NCI-H187 (cell line): ENCODE data around the gene HIGD2A.
A peak's percentile ranks its signal among the peaks of the same experiment; 100 is the strongest.

Experiments
- DNase-seq, 2 experiments: peaks; one replicate each; lab custom pipeline; 2025; lab: John Stamatoyannopoulos, UW

Gene HIGD2A

DNA sequence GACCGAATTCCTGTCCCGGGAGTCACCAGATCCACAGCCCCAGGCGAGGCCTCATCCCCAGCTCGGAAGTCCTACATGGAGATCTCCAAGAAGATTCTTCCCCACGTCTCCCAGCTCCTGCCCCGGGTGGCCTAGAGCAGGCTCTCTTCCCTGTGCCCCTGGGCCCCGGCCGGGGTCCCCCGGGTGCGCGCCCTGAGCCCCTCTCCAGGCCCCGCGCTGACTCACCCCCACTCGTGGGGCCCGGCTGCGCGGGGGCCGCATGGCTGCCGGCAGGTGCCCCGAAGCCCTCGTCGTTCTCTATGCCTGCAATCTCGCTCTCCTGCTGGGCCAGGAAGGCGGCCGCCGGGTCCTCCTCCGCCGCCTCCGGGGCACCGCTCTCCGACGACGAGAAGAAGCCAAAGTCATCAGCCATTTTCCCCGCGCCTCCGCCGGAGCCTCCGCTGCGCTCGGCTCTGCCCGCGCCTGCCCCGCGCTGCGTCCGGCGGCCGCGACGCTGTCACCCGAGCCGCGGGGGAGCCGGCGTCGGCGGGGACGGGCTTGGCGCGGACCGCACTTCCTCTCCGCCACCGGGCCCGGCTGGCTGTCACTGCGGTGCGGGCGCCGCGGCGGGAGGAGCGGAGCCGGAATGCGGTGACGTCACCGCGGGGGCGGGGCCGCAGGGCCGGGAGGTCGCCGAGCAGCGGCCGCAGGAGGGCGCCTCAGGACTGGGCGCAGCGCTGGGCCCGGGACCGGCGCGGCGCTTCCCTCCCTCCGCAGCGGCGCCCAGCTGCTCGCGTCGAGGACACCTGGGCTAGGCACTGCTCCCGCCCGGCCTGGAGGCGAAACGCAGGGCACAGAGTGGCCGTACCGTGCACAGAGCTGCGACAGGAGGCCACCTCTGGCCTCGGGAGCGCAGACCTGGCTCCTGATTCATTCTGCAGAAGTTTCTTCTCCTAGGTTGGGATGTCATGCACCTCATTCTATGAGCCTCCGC, 27.7 kb downstream of the HIGD2A start, which contains the start of gene CLTB:
CLTB (minus strand) TSS at position 588 of the 973 bp plus-strand sequence; CDS start at position 412, 176 bp downstream.
- peak; percentile 58 to 63 for DNase-seq

DNA sequence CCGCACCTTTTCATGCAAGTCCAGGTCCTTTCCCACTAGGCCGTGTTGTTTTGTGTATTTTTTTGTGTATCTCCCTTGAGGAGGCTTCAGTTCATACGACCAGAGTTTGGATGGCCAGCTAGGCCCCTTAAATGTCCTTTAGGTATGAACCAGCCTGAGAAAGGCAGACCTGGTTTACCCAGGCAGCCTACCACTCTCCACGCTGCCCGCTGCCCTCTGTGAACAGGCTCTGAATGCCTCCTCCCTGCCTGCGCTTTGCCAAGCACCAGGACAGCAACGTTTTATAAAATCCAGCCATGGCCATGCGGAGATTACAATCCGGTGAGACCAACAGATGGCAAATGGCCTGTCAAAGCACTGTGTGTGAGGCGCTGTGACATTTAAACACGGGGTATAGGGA, 28.4 kb downstream of the HIGD2A start:
- DNase-seq, result no peak

DNA sequence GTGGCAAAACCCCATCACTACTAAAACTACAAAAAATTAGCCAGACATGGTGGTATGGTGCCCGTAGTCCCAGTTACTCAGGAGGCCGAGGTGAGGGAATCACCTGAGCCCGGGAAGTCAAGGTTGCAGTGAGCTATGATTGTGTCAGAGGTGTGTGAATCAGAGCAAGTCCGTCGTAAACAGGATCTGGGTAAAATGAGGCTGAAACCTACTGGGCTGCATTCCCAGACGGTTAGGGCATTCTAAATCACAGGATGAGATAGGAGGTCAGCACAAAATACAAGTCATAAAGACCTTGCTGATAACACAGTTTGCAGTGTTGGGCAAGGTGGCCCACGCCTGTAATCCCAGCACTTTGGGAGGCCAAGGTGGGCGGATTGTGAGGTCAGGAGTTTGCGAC, 29.7 kb downstream of the HIGD2A start:
- DNase-seq, result no peak

DNA sequence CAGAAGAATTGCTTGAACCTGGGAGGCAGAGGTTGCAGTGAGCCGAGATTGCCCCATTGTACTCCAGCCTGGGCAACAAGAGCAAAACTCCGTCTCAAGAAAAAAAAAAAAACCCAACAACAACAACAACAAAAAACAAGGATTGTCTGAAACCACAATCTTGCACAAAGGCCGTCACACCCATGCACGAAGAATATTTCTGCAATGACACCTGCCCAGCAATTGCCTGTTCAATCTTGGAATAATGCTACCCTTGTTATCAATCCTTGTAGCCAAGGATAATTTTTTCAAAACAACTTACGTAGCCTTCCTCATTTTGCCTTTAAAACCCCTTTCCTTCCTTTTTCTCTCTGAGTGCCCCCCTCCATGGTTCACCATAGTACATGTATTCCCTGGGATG, 31.5 kb downstream of the HIGD2A start:
- no peak for DNase-seq

DNA sequence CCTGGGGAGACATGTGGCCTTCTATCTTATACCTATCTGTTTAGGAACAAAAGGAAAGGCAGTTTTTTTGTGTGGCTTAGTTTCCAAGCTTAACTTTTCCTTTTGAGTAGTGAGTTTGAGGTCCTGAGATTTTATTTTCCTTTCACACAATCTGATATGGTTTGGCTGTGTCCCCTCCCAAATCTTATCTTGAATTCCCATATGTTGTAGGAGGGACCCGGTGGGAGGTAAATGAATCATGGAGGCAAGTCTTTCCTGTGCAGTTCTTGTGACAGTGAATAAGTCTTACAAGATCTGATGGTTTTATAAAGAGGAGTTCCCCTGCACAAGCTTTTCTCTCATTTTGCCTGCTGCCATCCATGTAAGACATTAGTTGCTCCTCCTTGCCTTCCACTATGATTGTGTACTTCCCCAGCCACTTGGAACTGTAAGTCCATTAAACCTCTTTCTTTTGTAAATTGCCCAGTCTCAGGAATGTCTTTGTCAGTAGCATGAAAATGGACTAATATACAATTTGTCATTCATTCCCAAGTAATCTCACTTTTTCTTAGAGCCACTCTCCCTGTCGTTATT, 32.5 kb downstream of the HIGD2A start:
- DNase-seq, result no peak

DNA sequence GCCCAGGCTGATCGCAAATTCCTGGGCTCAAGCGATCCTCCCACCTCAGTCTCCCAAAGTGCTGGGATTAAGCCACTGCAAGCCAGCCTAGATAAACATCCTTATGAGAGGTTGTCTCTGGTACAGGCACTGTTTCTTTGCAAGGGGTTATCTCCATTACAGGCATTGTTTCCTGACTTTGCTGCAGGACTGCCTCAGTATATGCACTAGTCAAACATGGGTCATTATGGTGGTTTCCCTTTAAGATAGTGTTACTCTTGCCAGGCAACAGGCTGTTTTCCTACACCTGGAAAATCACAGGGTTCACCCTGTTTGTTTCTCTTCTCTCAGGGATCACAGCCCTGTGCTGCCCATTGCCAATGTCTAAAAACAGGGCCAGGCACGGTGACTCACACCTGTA, 35.6 kb downstream of the HIGD2A start:
- DNase-seq, result no peak

DNA sequence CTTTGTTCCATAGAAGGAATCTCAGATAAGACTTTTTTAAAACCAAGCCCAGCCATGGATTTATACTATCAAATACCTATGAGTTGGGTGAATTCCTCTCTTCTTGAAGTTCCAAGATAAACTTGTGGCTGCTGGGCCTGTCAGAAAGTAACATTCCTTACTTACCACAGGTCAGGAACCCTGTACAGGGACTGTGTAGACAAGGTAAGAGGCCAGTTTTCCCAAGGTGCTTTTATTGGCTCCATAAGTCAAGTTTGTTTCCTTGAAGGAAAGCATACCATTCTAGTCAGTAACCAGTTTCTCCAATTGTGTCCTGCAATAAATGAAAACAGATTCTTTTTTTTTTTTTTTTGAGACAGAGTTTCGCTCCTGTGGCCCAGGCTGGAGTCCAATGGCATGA, 36.6 kb downstream of the HIGD2A start:
- DNase-seq, result no peak

DNA sequence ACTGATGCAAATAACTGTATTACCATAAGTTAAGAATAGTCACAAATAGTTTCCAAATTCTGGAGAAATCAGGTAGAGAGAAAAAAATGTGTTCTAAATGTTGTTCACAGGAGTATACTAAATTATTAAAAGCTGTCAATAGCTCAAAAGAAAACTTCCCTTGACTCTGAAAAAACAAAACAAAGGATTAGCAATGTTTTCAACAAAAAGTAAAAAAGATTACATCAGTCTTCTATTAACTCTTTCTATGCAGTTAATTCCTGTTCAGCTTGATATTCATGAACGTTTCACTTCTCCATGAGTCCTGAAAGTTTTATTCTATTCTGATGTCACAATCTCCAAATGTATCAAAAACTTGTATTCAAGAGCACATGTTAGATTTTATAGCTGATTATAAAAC, 37.2 kb downstream of the HIGD2A start:
- no peak for DNase-seq

DNA sequence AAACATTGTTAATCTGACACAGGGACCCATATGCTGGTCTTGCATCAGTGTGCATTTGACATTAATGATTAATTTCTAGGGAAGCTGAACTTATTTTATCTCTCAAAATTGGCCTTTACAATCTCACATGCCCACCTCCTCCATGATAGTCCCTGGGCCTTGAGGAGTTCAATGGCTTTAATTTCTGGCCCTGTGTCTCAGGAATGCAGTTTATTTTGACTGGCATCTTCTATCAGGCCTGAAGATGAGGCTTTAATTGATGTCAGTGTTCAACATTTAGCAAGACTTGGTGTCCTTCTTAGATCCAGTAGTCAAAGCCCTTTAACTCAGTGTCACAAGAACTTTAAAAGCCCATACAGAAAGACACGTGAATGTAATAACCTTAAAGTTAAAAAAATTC, 38.3 kb downstream of the HIGD2A start:
- DNase-seq, result no peak

DNA sequence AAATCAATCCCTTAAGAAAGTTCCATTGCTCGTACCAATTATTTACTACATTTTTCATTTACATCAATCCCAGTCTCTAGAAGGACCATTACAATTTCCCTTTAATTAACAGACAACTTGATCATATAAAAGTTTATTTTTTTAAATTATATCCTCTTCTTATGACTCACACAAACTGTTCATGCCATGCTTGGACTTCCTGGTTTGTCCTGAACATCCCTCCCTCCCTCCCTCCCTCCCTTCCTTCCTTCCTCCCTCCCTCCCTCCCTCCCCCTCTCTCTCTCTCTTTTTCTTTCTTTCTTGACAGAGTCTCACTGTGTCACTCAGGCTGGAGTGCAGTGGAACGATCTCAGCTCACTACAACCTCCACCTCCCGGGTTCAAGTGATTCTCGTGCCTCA, 39.4 kb downstream of the HIGD2A start:
- DNase-seq, result no peak

DNA sequence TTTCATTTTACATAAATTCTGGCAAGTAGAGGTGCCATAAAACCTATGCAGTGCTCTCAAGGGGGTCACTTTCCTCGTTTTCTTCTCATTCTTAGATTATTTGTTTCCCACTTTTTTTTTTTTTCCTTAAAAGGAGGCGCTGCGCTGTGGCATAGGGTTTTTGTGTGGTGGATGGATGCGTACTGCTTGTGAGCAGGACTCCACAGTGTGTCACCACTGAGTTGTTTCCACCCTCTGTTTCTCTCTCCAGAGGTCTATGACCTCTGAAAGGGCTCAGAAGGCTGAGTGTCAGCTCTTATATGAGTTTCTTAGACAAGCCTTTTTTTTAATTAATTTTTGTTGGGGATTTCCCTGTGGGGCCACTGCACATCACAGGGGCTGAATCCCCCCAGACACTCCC, 41.4 kb downstream of the HIGD2A start:
- no peak for DNase-seq

DNA sequence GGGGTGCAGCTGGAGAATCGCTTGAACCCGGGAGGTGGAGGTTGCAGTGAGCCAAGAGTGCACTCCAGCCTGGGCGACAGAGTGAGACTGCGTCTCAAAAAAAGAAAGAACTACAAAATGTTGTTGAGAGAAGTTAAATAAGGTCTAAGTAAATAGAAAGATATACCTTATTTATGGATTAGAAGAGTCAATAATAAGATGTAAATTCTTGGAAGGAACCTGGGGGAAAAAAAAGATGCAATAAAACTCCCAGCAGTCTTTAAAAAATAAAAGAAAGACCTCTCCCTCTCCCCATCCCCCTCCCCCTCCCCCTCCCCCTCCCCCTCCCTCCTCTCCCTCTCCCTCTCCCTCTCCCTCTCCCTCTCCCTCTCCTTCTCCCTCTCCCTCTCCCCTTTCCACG, 44.2 kb downstream of the HIGD2A start:
- DNase-seq, result no peak

DNA sequence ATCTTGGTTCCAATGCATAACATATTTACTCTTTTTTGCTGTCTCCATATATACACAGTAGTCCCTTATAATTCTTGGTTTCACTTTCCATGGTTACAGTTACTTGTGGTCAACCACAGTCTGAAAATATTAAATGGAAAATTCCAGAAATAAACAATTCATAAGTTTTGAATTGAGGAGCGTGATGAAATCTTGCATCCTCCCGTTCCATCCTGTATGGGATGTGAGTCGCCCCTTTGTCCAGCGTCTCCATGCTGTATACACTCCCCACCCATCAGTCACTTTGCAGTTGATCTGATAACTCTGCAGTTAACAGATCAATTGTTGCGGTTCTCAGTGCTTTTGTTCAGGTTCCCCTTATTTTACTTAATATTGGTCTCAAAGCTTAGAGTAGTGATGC, 48.1 kb downstream of the HIGD2A start:
- DNase-seq, result no peak

DNA sequence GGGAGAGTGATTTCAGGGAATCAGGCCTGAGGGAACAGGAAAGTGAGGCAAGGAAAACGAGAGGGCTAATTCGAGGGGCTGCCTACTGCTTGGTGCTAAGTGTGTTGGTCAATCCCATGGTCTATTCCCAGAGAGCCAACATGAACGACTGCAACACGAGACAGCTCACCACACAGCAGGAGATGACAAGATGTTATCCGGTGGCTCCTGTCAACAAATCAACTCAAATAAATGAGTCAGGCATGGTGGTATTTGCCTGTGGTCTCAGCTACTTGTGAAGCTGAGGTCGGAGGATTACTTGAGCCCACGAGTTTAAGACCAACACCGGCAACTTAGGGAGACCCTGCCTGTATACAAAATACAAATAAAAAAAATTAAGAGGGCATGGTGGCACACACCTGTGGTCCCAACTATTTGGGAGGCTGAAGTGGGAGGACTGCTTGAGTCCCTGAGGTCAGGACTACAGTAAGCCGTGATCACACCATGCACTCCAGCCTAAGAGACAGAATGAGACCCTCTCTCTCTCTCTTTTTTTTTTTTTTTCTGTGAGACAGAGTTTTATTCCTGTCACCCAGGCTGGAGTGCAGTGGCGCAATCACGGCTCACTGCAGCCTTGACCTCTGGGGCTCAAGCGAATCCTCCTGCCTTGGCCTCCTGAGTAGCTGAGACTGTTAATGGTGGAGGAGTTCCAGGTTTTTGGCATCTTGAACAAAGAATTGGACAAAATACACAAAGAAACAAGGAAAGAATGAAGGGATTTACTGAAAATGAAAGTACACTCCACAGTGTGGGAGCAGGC, 50.6 kb downstream of the HIGD2A start:
- DNase-seq, result no peak
